Sigmoid colon (tissue), 4 donors: ENCODE results near the gene ATP2B1.

ENCODE experiments used
- POLR2AphosphoS5 ChIP-seq, 4 donors: sonication (generic); formaldehyde crosslinking; IDR thresholded peaks; one replicate each; pipeline ENCODE4 v1.6.1; 2017; ENCODE audit warnings: antibody characterized with exemption in 4 of 4
- TF ChIP-seq, protein P1 (sequence below), 4 experiments: fragments of 450-650 bp in 3 of 4; fragments of 200-600 bp in 1 of 4; IDR thresholded peaks; one replicate each; pipeline ENCODE4 v1.5.1; 2016 to 2019; ENCODE audit warnings: antibody characterized with exemption in 4 of 4, mild to moderate bottlenecking in 3 of 4, moderate library complexity in 2 of 4

- TF ChIP-seq, protein P1, sequence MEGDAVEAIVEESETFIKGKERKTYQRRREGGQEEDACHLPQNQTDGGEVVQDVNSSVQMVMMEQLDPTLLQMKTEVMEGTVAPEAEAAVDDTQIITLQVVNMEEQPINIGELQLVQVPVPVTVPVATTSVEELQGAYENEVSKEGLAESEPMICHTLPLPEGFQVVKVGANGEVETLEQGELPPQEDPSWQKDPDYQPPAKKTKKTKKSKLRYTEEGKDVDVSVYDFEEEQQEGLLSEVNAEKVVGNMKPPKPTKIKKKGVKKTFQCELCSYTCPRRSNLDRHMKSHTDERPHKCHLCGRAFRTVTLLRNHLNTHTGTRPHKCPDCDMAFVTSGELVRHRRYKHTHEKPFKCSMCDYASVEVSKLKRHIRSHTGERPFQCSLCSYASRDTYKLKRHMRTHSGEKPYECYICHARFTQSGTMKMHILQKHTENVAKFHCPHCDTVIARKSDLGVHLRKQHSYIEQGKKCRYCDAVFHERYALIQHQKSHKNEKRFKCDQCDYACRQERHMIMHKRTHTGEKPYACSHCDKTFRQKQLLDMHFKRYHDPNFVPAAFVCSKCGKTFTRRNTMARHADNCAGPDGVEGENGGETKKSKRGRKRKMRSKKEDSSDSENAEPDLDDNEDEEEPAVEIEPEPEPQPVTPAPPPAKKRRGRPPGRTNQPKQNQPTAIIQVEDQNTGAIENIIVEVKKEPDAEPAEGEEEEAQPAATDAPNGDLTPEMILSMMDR (IDR thresholded peaks at IDR 0.05): no peak
- no peak for TF ChIP-seq POLR2AphosphoS5 (IDR thresholded peaks at IDR 0.05)
These were observed 9.3 kb upstream of the ATP2B1 start for GRCh38 chr12:89717759-89718523.
